RKO (cell line): ENCODE data around the gene ATP2A1.
A peak's percentile ranks its signal among the peaks of the same experiment; 100 is the strongest.

Experiments
- DNase-seq: peaks from one replicate; pipeline ENCODE4 v3.0.0-alpha.2; 2016; ENCODE audit warnings: low spot score

Gene ATP2A1

GRCh38 chr16:28878083-28878926 lies at the start of gene ATP2A1:
Gene ATP2A1 (plus strand): TSS chr16:28878488. CDS start chr16:28878672, 184 bp downstream.
- DNase-seq = no peak

- DNase-seq = no peak
Observed at GRCh38 chr16:28829747-28830146, 48.5 kb upstream of the ATP2A1 start.

- DNase-seq = no peak
Observed at GRCh38 chr16:28830531-28830930, 47.8 kb upstream of the ATP2A1 start.

- no peak for DNase-seq
Observed at GRCh38 chr16:28834349-28834748, 43.9 kb upstream of the ATP2A1 start.

GRCh38 chr16:28834873-28835863 lies 43.1 kb upstream of the ATP2A1 start:
- no peak for DNase-seq

GRCh38 chr16:28835864-28836760 lies 42.2 kb upstream of the ATP2A1 start:
- DNase-seq = no peak

- DNase-seq = no peak
Observed at GRCh38 chr16:28836761-28837064, 41.6 kb upstream of the ATP2A1 start.

- peak; percentile 32 for DNase-seq
Observed at GRCh38 chr16:28837672-28838557, 40.4 kb upstream of the ATP2A1 start.

GRCh38 chr16:28838558-28838918 lies 39.8 kb upstream of the ATP2A1 start:
- DNase-seq = no peak

- peak; percentile 46 for DNase-seq
Observed at GRCh38 chr16:28839004-28839639, 39.2 kb upstream of the ATP2A1 start.

- no peak for DNase-seq
Observed at GRCh38 chr16:28839899-28840298, 38.4 kb upstream of the ATP2A1 start.

GRCh38 chr16:28842696-28843095 lies 35.6 kb upstream of the ATP2A1 start:
- DNase-seq = no peak

- no peak for DNase-seq
Observed at GRCh38 chr16:28843766-28844165, 34.5 kb upstream of the ATP2A1 start.

- no peak for DNase-seq
Observed at GRCh38 chr16:28844226-28844885, 33.9 kb upstream of the ATP2A1 start.

GRCh38 chr16:28845293-28845692 lies 33.0 kb upstream of the ATP2A1 start:
- peak; percentile 75 for DNase-seq

GRCh38 chr16:28845761-28846079 lies 32.6 kb upstream of the ATP2A1 start:
- DNase-seq = peak; percentile 15

GRCh38 chr16:28846080-28846932 lies 32.0 kb upstream of the ATP2A1 start, which contains the start of gene TUFM:
Gene TUFM (minus strand): TSS chr16:28846348. CDS start chr16:28846269, 79 bp downstream.
- peak; percentile 99 for DNase-seq

- DNase-seq = peak; percentile 40
Observed at GRCh38 chr16:28846933-28847273, 31.4 kb upstream of the ATP2A1 start.

GRCh38 chr16:28858421-28858820 lies 19.9 kb upstream of the ATP2A1 start:
- no peak for DNase-seq
